Measurements from ENCODE around the gene LARGE1.

LARGE1 gene

GRCh38 chr22:33920197-33920540 lies at the start of gene LARGE1:
Gene LARGE1, minus strand, starts transcription at chr22:33920476.
- no peak for DNase-seq (ENCODE audit: low read depth)

- no peak for DNase-seq (ENCODE audit: low read depth)
These were observed 48.8 kb upstream of the LARGE1 start for GRCh38 chr22:33969045-33969444.

- DNase-seq (ENCODE audit: low read depth): no peak
These were observed 43.8 kb upstream of the LARGE1 start for GRCh38 chr22:33964121-33964520.

GRCh38 chr22:33962409-33962808 lies 42.1 kb upstream of the LARGE1 start:
- DNase-seq (ENCODE audit: low read depth): no peak

GRCh38 chr22:33958741-33959140 lies 38.5 kb upstream of the LARGE1 start:
- DNase-seq (ENCODE audit: low read depth): no peak

GRCh38 chr22:33957086-33957485 lies 36.8 kb upstream of the LARGE1 start:
- no peak for DNase-seq (ENCODE audit: low read depth)

- DNase-seq (ENCODE audit: low read depth): no peak
These were observed 32.5 kb upstream of the LARGE1 start for GRCh38 chr22:33952776-33953175.

DNA sequence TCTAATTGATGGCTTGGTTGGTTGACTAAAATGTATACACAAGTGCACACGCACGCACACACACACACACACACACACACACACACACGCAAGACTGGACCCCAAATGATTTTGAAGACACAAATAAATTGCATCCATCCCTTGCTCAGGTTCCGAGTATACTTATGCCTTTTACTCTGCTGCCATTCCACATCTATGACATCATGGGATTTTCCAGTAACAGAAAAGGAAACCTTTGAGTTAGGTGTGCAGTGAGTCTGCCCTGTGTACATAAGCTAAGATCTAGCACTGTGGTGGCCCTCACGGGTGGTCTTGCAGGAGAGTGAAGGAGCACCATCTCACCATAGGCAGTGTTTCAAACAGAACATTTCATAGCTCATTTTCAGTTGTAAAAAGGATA lies 20.5 kb upstream of the LARGE1 start:
- DNase-seq (ENCODE audit: low read depth): no peak

DNA sequence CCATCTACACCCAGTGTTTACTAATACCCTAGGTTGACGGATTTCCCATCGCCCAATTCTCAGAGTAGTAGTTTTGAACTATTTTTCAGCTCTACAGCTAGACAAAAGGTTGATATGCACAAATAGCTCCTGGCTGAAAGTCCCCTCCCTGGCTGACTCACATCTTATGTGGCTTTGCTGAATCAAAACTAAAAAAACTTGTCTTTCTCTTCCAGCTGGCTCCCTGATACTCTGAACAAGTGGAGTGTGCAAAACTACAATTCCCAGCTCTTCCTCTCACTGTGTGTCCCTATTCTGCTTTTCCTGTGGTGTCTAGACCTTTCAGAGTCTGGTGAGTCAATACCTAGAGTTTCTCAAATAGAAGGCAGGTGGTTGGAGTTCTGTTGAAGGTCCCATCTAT lies 12.7 kb upstream of the LARGE1 start:
- no peak for DNase-seq (ENCODE audit: low read depth)

DNA sequence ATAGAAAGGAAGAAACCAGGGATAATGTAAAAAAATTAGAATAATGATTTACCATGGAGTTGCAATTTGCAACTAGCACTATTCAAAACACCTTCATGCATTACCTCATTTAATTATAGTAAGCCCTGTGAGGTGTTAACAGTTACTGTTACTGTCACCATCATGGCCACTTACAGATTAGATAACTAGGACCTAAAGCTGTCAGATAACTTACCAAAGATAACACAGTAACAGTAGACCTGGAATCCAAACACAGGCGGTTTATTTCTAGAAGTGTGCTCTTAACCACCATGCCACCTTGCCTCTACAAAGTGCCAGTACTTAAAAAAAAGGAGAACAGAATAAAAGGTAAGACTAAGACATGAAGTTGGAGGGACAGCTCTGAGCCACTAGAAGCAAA lies 11.1 kb upstream of the LARGE1 start:
- no peak for DNase-seq (ENCODE audit: low read depth)

DNA sequence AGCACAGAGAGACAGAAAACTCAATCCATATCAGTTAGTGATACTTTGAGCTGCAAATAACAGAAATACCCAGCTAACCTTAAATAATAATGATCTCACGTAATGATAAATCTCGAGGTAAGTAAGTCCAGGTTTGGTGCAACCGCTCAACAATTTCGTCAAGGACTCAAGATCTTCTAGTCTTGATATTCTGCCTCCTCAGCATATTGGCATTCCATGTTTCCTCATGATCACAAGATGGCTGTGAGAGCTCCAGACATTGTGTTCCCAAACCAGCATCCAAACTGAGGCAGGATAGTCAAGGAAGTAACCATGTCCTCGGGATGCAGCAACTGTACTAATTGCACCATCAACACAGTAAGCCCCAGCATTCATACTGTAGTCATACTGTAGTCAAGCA lies 7.5 kb upstream of the LARGE1 start:
- DNase-seq (ENCODE audit: low read depth): no peak

GRCh38 chr22:33925194-33925593 lies 4.9 kb upstream of the LARGE1 start:
- no peak for DNase-seq (ENCODE audit: low read depth)

DNA sequence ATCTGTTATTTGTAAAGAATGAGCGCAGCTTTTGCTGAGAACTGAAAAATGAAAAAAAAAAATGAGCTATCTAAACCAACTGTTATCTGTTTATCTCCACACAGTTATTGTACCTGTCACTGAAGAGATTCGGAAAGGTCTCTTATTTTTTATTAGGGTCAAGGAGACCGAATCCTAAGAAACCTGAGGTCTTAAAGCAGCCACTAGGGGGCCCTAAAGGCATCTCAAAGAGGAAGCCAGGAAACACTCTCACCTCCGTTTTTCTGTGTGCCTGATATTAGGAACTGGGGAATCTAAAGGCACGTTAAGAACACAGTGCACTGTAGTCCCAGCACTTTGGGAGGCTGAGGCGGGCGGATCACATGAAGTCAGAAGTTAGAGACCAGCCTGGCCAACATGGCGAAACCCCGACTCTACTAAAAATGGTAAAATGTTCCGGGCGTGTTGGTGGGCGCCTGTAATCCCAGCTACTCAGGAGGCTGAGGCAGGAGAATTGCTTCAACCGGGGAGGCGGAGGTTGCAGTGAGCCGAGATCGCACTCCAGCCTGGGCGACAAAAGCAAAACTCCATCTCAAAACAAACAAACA lies 3.5 kb upstream of the LARGE1 start:
- DNase-seq (ENCODE audit: low read depth): peak; percentile 45

- DNase-seq (ENCODE audit: low read depth): no peak
These were observed 2.8 kb upstream of the LARGE1 start for GRCh38 chr22:33923033-33923432.

DNA sequence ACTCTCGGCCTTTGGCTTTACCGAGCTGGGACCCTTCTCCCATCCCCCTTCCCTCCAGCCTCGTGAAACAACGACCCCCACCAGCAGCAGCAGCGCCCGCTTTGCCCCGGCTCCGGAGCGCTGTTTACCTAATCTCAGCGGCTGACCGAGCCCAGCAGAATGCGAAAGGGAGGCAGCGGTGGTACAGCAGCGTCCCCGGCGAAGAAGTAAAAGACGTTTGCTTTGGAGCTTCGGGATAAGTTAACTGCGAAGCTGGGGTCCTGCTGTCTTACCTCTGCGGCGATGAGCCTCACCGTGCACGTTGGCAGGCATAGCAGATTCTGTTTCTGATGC lies 2.0 kb upstream of the LARGE1 start:
- DNase-seq (ENCODE audit: low read depth): no peak

GRCh38 chr22:33921525-33922348 lies 1.5 kb upstream of the LARGE1 start:
- DNase-seq (ENCODE audit: low read depth): no peak

DNA sequence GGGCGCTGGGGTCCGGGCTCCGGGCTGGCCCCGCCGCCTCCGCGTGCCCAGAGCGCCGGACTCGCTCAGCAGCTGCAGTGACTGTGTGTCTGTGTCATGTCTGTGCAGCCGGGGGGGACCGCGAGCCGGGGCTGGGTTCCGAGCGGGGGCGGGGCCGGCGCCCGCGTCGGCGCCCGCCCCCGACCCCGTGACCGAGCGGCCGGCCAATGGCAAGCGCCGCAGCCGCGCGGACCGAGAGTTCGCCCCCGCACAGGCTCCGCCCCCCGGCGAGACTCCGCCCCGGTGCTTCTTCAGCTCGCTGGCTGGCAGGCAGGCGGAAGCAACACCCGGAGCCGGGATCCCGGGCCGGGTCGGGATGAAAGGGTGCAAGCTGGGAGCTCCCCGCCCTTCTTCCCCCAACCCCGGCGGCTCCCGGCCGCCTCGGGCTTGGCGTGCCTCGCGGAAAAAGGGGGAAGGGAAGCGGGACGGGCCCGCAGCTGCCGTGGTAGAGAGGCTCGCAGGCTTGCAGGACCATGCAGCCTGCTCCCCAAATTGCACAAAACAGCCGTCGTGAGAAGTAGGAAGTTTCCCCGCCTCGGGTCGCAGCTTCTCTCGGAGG lies 750 bp upstream of the LARGE1 start:
- peak; percentile 86 for DNase-seq (ENCODE audit: low read depth)

DNA sequence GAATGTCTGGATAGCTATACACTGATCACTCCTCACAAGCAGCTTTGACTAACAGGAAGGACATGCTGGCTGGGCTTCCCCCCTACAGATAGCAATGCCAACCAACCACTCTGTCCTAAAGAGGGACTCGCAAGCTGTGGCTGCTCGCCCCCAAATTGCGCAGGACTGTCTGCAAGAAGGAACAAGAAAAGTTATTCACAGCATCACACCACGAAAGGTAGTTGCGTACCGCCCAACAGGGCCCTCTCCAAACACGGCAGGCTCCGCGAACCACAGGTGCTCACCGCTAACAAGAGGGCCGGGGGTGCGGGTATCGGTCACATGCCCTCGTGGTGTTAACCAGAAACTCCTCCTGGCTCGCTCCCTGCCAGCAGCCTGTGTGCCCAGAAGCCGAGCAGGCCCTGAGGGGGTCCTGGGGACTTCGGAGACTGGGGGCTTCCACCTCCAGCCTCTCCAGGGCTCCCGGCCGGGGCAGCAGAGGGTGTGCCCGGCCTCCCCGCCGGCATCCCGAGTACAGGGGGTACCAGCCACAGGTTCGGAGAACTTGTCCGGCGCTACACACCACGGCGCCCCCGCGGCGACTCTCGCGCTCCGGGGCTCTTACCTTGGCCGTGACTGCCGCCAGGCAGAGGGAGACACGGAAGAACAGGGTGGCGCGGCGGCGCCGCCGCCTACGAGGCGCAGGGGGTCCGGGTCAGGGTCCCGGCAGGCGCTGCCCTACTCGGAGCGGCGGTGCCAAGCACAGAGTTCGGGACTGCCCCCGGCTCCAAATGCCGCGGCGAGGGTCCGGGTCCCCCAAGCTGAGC lies 682 bp downstream of the LARGE1 start:
- no peak for DNase-seq (ENCODE audit: low read depth)

- no peak for DNase-seq (ENCODE audit: low read depth)
These were observed 1.5 kb downstream of the LARGE1 start for GRCh38 chr22:33918676-33919365.

GRCh38 chr22:33917744-33918406 lies 2.4 kb downstream of the LARGE1 start:
- DNase-seq (ENCODE audit: low read depth): no peak

GRCh38 chr22:33914699-33915098 lies 5.6 kb downstream of the LARGE1 start:
- no peak for DNase-seq (ENCODE audit: low read depth)

GRCh38 chr22:33914131-33914530 lies 6.1 kb downstream of the LARGE1 start:
- DNase-seq (ENCODE audit: low read depth): no peak
